K562 (cell line): Measurements from ENCODE around the gene AMZ2. TPM values are rescaled to one million over a fixed set of nuclear protein-coding genes. Genes with fewer than 3 reads are reported as not detected.

ENCODE experiments used
- ATAC-seq: fragments of 200-7000 bp; cut with Tn5 transposase; 3 replicates; pipeline ENCODE4 v1.9.1; 2020; ENCODE audit warnings: moderate library complexity
- BruUV-seq: library from RNA; stranded (reverse); fragments of 400-500 nt; replicated peaks from 2 replicates; lab custom pipeline; 2021; lab: Mats Ljungman, UMichigan
- CTCF ChIA-PET: fragments of 300-600 bp; formaldehyde crosslinking; extraction: SDS; loops from one replicate; lab custom pipeline; 2021; ENCODE audit warnings: low intra/inter-chr PET ratio; lab: Yijun Ruan, JAX
- POLR2A ChIA-PET: fragments of 300-600, 350-650 bp; sonication (Branson Sonifier 250); formaldehyde crosslinking; extraction: SDS; loops from one replicate; lab custom pipeline; 2021; ENCODE audit warnings: antibody characterized with exemption, inconsistent platforms; lab: Yijun Ruan, JAX
- DNase-seq, 4 experiments: peaks; one replicate each; pipeline versions ENCODE4 v3.0.0 to v3.0.0-alpha.2; 2011 to 2018; ENCODE audit warnings: low spot score in 3 of 4, mixed read lengths in 3 of 4; ENCODE audit errors: extremely low read depth in 1 of 4
- FAIRE-seq: peaks from 2 replicates; lab custom pipeline; 2011; peaks lifted over from hg19 to GRCh38; lab: Jason Lieb, UNC
- H2AFZ ChIP-seq: 2 replicates; pipeline ENCODE4 v1.6.0; 2011; ENCODE audit warnings: low read depth, low read length, control low read depth, inconsistent platforms
- H3K27ac ChIP-seq: fragments of 200-600 bp; 3 replicates; pipeline ENCODE4 v1.8.0; 2011; ENCODE audit warnings: low read depth, mild to moderate bottlenecking, control low read depth, inconsistent platforms, low read length, moderate library complexity, mixed read lengths; ENCODE audit errors: extremely low read depth
- H3K27me3 ChIP-seq, 2 experiments: fragments of 300-600 bp in 1 of 2; 2 replicates in 1 of 2; 3 replicates in 1 of 2; pipeline versions ENCODE4 v1.6.0 to v1.8.0; 2011; ENCODE audit warnings: inconsistent platforms in 2 of 2, low read length in 2 of 2, mild to moderate bottlenecking in 1 of 2, mixed read lengths in 1 of 2, moderate library complexity in 1 of 2; ENCODE audit not compliant: control insufficient read depth in 2 of 2, insufficient read depth in 2 of 2
- H3K36me3 ChIP-seq: fragments of 300-600 bp; 3 replicates; pipeline ENCODE4 v1.8.0; 2011; ENCODE audit warnings: mild to moderate bottlenecking, low read length, inconsistent platforms; ENCODE audit not compliant: control insufficient read depth, insufficient read depth
- H3K4me1 ChIP-seq, 2 experiments: fragments of 200-600 bp in 1 of 2; replicated peaks in 1 of 2; 2 replicates in 1 of 2; 3 replicates in 1 of 2; pipeline versions ENCODE4 v1.5.1 to v1.8.0; 2011; ENCODE audit warnings: inconsistent platforms in 2 of 2, low read length in 2 of 2, mild to moderate bottlenecking in 1 of 2, mixed read lengths in 1 of 2, moderate library complexity in 1 of 2; ENCODE audit not compliant: control insufficient read depth in 2 of 2, insufficient read depth in 2 of 2
- H3K4me2 ChIP-seq: 2 replicates; pipeline ENCODE4 v1.6.1; 2011; ENCODE audit warnings: low read length, control low read depth, inconsistent platforms, mixed read lengths; ENCODE audit not compliant: insufficient read depth
- H3K4me3 ChIP-seq: fragments of 200-600 bp; sonication (generic), shearing (Covaris generic); 2 replicates; pipeline ENCODE4 v1.5.1; 2016; ENCODE audit warnings: control low read depth, inconsistent platforms
- H3K79me2 ChIP-seq: fragments of 200-600 bp; 3 replicates; pipeline ENCODE4 v1.8.0; 2011; ENCODE audit warnings: low read length, inconsistent platforms; ENCODE audit not compliant: control insufficient read depth, insufficient read depth
- H3K9ac ChIP-seq, 2 experiments: 2 replicates each; pipeline versions ENCODE4 v1.6.0 to v1.6.1; 2011; ENCODE audit warnings: low read depth in 2 of 2, low read length in 2 of 2, control low read depth in 1 of 2, inconsistent platforms in 1 of 2, mild to moderate bottlenecking in 1 of 2, mixed read lengths in 1 of 2; ENCODE audit not compliant: insufficient read depth in 1 of 2
- H3K9me1 ChIP-seq: one replicate; pipeline ENCODE4 v1.6.0; 2011; ENCODE audit warnings: inconsistent platforms, mild to moderate bottlenecking, low read length, moderate library complexity; ENCODE audit not compliant: control insufficient read depth, insufficient read depth
- H3K9me3 ChIP-seq: replicated peaks from 2 replicates; pipeline ENCODE4 v1.5.1; 2011; ENCODE audit warnings: low read depth, low read length, inconsistent platforms; ENCODE audit not compliant: control insufficient read depth, insufficient read depth
- H4K20me1 ChIP-seq: replicated peaks from 2 replicates; pipeline ENCODE4 v1.6.1; 2011; ENCODE audit warnings: low read length, inconsistent platforms, mixed read lengths; ENCODE audit not compliant: control insufficient read depth, insufficient read depth
- ASH1L ChIP-seq: fragments of 450-650 bp; IDR thresholded peaks from 2 replicates; pipeline ENCODE4 v1.6.1; 2018; ENCODE audit warnings: borderline replicate concordance, mild to moderate bottlenecking, low read depth; ENCODE audit not compliant: partially characterized antibody
- BCL6 ChIP-seq: fragments of 250-450 bp; sonication (Bioruptor Pico); IDR thresholded peaks from 2 replicates; pipeline ENCODE4 v1.4.0; 2020
- BCOR ChIP-seq: fragments of 450-650 bp; IDR thresholded peaks from 2 replicates; pipeline ENCODE4 v1.6.1; 2016
- DDX20 ChIP-seq: fragments of 450-650 bp; IDR thresholded peaks from 2 replicates; pipeline ENCODE4 v1.6.1; 2016; ENCODE audit warnings: missing genetic modification characterization, low read depth, mild to moderate bottlenecking, missing compliant biosample characterization, moderate library complexity
- DNMT1 ChIP-seq: fragments of 450-650 bp; IDR thresholded peaks from 2 replicates; pipeline ENCODE4 v1.6.1; 2016; ENCODE audit warnings: antibody characterized with exemption, mild to moderate bottlenecking
- GATAD2A ChIP-seq: fragments of 450-650 bp; IDR thresholded peaks from 2 replicates; pipeline ENCODE4 v1.6.1; 2017
- HNRNPH1 ChIP-seq: fragments of 200-400 bp; formaldehyde crosslinking; optimal IDR thresholded peaks from 2 replicates; pipeline ENCODE3; 2017; ENCODE audit warnings: low read depth, mild to moderate bottlenecking, low read length, moderate library complexity
- HNRNPL ChIP-seq: fragments of 200-400 bp; formaldehyde crosslinking; IDR thresholded peaks from 2 replicates; pipeline ENCODE4 v1.6.1; 2017; ENCODE audit warnings: low read depth, mild to moderate bottlenecking, low read length
- NFIC ChIP-seq: fragments of 450-650 bp; IDR thresholded peaks from 2 replicates; pipeline ENCODE4 v1.6.1; 2017; ENCODE audit warnings: mild to moderate bottlenecking, inconsistent platforms
- NFXL1 ChIP-seq: fragments of 450-650 bp; formaldehyde crosslinking; IDR thresholded peaks from 2 replicates; pipeline ENCODE4 v1.4.0; 2021; ENCODE audit warnings: mild to moderate bottlenecking
- SRSF1 ChIP-seq: fragments of 200-400 bp; formaldehyde crosslinking; IDR thresholded peaks from 2 replicates; pipeline ENCODE4 v1.6.1; 2017; ENCODE audit warnings: mild to moderate bottlenecking, low read depth, low read length, moderate library complexity
- TEAD1 ChIP-seq, 2 experiments: fragments of 450-650 bp in 1 of 2; sonication (generic) in 1 of 2; formaldehyde crosslinking; IDR thresholded peaks; 2 replicates each; pipeline versions ENCODE4 v1.4.0 to v1.8.0; 2020 to 2022; ENCODE audit warnings: mild to moderate bottlenecking in 2 of 2, missing genetic modification reagents in 1 of 2
- ZFPM2 ChIP-seq: fragments of 250-450 bp; sonication (Bioruptor Pico); IDR thresholded peaks from 2 replicates; pipeline ENCODE4 v1.5.1; 2022; ENCODE audit warnings: mild to moderate bottlenecking
- ZNF274 ChIP-seq: IDR thresholded peaks from 2 replicates; pipeline ENCODE4 v1.6.1; 2011; ENCODE audit warnings: low read depth, mild to moderate bottlenecking, low read length, moderate library complexity, borderline replicate concordance
- ZNF282 ChIP-seq: sonication (generic); formaldehyde crosslinking; IDR thresholded peaks from 2 replicates; pipeline ENCODE4 v1.8.1; 2023; ENCODE audit warnings: missing genetic modification reagents
- ZNF699 ChIP-seq: fragments of 250-450 bp; sonication (Bioruptor Pico); IDR thresholded peaks from 2 replicates; pipeline ENCODE4 v1.8.0; 2021; ENCODE audit warnings: mild to moderate bottlenecking, moderate library complexity; ENCODE audit not compliant: insufficient replicate concordance
- WGBS: fragments of 100-300 bp; shearing (Covaris generic); methylation state at CpG from one replicate; pipeline ENCODE4 v1.1.6; 2016; ENCODE audit warnings: low coverage, mixed read lengths; ENCODE audit not compliant: insufficient coverage; ENCODE audit errors: missing lambda C conversion rate; 5-methylcytosine and 5-hydroxymethylcytosine counted together
- in situ Hi-C: fragments of 300-500 bp; cut with MboI; formaldehyde crosslinking; loops from 4 replicates; pipeline ENCODE4 v1.15.0; 2018; ENCODE audit warnings: inconsistent platforms, mixed read lengths
- intact Hi-C: fragments of 100-400 bp; cut with micrococcal nuclease; formaldehyde crosslinking; loops from 2 replicates; pipeline ENCODE4 v1.14.2; 2022
- polyA plus RNA-seq, 8 experiments: library from polyadenylated mRNA; depleted of rRNA in 4 of 8; stranded (reverse) in 5 of 8; unstranded in 3 of 8; fragments of >200 nt; fragmentation: Nextera tagmentation in 2 of 8; fragmentation: Illumina TruSeq in 1 of 8; extraction: Ambion mirVana in 2 of 8; extraction: Trizol in 1 of 8; gene quantifications; 2 replicates each; pipeline versions ENCODE4 v1.2.1 to v1.2.3, GENCODE V29; 2011 to 2014; ENCODE audit warnings: inconsistent platforms in 1 of 8, missing spikeins in 1 of 8
- total RNA-seq, 7 experiments: library from RNA; depleted of rRNA in 6 of 7; stranded (reverse); fragments of >200 nt in 6 of 7; fragmentation: Illumina TruSeq in 2 of 7; extraction: Trizol in 2 of 7; gene quantifications; 2 replicates each; pipeline versions ENCODE4 v1.2.1 to v1.2.3, GENCODE V29; 2011 to 2021; ENCODE audit warnings: low replicate concordance in 1 of 7
- TF ChIP-seq, protein P1 (sequence below): fragments of 250-450 bp; sonication (Bioruptor Pico); IDR thresholded peaks from 2 replicates; pipeline ENCODE4 v1.5.0; 2021
- TF ChIP-seq, protein P2 (sequence below): fragments of 450-650 bp; IDR thresholded peaks from one replicate; pipeline ENCODE4 v1.6.1; 2018; ENCODE audit warnings: mild to moderate bottlenecking, moderate library complexity; ENCODE audit not compliant: partially characterized antibody
- TF ChIP-seq, protein P3 (sequence below): fragments of 200-800 bp; sonication (Bioruptor generic); IDR thresholded peaks from 2 replicates; pipeline ENCODE4 v1.6.1; 2017; ENCODE audit warnings: missing genetic modification characterization, missing compliant biosample characterization
- TF ChIP-seq, protein P4 (sequence below): fragments of 450-650 bp; IDR thresholded peaks from 2 replicates; pipeline ENCODE4 v1.7.0; 2016; ENCODE audit warnings: borderline replicate concordance

The AMZ2 gene
- total and polyA plus RNA-seq, 9 of the 15 experiments (the other 6 are each of a cell fraction or from before 2014, with no cell fraction given) = 22.6 to 92.2 (median 52.6) TPM

DNA sequence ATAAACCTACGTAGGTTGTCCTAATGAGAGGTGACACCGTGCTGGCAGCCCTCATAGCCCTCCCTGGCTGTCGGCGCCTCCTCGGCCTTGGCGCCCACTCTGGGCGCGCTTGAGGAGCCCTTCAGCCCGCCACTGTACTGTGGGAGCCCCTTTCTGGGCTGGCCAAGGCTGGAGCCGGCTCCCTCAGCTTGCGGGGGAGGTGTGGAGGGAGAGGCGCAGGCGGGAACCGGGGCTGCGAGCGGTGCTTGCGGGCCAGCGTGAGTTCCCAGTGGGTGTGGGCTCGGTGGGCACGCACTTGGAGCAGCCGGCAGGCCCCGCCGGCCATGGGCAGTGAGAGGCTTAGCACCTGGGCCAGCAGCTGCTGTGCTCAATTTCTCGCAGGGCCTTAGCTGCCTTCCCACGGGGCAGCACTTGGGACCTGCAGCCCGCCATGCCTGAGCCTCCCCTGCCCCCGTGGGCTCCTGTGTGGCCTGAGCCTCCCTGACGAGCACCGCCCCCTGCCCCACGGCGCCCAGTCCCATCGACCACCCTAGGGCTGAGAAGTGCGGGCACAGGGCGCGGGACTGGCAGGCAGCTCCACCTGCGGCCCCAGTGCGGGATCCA lies 40.1 kb upstream of the AMZ2 start:
- POLR2A ChIA-PET = no interaction called here
- DNase-seq (no peak), ATAC-seq (no peak), FAIRE-seq (no peak)
- no peaks in the 10 kb centered on the region for H3K79me2 ChIP-seq
- in situ Hi-C loops = no loop called here
- no peak overlapping the region for H2AFZ ChIP-seq
- peaks cover 3 to 18% of the 10 kb centered on the region in 2 experiments; a peak in 2 of 5 replicates for H3K4me1 ChIP-seq
- no peaks in the 10 kb centered on the region for H3K36me3 ChIP-seq
- TF ChIP-seq NFIC (no peak), ZNF274 (no peak), ASH1L (no peak), DNMT1 (no peak), BCOR (no peak), HNRNPL (no peak), GATAD2A (no peak), ZNF282 (CRISPR knock-in tag) (no peak), ZFPM2 (CRISPR knock-in tag) (no peak), ZNF699 (CRISPR knock-in tag) (no peak), HNRNPH1 (no peak), SRSF1 (no peak), DDX20 (tag) (no peak), TEAD1 (CRISPR knock-in tag; IDR thresholded peaks at IDR 0.05) (no peak), BCL6 (CRISPR knock-in tag) (no peak), NFXL1 (CRISPR knock-in tag) (no peak)
- TF ChIP-seq, protein P1, sequence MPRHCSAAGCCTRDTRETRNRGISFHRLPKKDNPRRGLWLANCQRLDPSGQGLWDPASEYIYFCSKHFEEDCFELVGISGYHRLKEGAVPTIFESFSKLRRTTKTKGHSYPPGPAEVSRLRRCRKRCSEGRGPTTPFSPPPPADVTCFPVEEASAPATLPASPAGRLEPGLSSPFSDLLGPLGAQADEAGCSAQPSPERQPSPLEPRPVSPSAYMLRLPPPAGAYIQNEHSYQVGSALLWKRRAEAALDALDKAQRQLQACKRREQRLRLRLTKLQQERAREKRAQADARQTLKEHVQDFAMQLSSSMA (CRISPR knock-in tag) = no peak
- TF ChIP-seq, protein P2, sequence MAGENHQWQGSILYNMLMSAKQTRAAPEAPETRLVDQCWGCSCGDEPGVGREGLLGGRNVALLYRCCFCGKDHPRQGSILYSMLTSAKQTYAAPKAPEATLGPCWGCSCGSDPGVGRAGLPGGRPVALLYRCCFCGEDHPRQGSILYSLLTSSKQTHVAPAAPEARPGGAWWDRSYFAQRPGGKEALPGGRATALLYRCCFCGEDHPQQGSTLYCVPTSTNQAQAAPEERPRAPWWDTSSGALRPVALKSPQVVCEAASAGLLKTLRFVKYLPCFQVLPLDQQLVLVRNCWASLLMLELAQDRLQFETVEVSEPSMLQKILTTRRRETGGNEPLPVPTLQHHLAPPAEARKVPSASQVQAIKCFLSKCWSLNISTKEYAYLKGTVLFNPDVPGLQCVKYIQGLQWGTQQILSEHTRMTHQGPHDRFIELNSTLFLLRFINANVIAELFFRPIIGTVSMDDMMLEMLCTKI = no peak
- TF ChIP-seq, protein P3, sequence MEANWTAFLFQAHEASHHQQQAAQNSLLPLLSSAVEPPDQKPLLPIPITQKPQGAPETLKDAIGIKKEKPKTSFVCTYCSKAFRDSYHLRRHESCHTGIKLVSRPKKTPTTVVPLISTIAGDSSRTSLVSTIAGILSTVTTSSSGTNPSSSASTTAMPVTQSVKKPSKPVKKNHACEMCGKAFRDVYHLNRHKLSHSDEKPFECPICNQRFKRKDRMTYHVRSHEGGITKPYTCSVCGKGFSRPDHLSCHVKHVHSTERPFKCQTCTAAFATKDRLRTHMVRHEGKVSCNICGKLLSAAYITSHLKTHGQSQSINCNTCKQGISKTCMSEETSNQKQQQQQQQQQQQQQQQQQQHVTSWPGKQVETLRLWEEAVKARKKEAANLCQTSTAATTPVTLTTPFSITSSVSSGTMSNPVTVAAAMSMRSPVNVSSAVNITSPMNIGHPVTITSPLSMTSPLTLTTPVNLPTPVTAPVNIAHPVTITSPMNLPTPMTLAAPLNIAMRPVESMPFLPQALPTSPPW (CRISPR knock-in tag) = no peak
- TF ChIP-seq, protein P4, sequence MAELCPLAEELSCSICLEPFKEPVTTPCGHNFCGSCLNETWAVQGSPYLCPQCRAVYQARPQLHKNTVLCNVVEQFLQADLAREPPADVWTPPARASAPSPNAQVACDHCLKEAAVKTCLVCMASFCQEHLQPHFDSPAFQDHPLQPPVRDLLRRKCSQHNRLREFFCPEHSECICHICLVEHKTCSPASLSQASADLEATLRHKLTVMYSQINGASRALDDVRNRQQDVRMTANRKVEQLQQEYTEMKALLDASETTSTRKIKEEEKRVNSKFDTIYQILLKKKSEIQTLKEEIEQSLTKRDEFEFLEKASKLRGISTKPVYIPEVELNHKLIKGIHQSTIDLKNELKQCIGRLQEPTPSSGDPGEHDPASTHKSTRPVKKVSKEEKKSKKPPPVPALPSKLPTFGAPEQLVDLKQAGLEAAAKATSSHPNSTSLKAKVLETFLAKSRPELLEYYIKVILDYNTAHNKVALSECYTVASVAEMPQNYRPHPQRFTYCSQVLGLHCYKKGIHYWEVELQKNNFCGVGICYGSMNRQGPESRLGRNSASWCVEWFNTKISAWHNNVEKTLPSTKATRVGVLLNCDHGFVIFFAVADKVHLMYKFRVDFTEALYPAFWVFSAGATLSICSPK = no peak
- intact Hi-C loops = no loop called here
- BruUV-seq = no TSS peak
- no peak overlapping the region for H3K27ac ChIP-seq
- peaks cover 0 to 5% of the 10 kb centered on the region in 2 experiments; a peak in 1 of 5 replicates for H3K27me3 ChIP-seq
- H3K4me3 ChIP-seq = no peak overlapping the region
- no peak overlapping the region for H3K9ac ChIP-seq
- no peaks in the 10 kb centered on the region for H4K20me1 ChIP-seq
- no peaks in the 10 kb centered on the region for H3K9me3 ChIP-seq
- CTCF ChIA-PET = no interaction called here
- no peak overlapping the region for H3K4me2 ChIP-seq
- H3K9me1 ChIP-seq = no peaks in the 10 kb centered on the region
- 56% methylated on average over 22 of the region's 37 CpGs for WGBS
